SH-SY5Y (cell line): ENCODE data around the gene CSRNP2.

Experiments
- GATA2 ChIP-seq: IDR thresholded peaks from 2 replicates; pipeline ENCODE4 v1.6.1; 2011; ENCODE audit warnings: mild to moderate bottlenecking, low read depth, low read length
- GATA3 ChIP-seq: IDR thresholded peaks from 2 replicates; pipeline ENCODE4 v1.6.1; 2011; ENCODE audit warnings: low read depth, mild to moderate bottlenecking, low read length, moderate library complexity

GRCh38 chr12:51131745-51132521 is 48.5 kb upstream of the CSRNP2 start:
- TF ChIP-seq GATA2 (no peak), GATA3 (no peak)
